ENCODE measurements around the gene LSM8. TPM values are rescaled to one million over a fixed set of nuclear protein-coding genes. Genes with fewer than 3 reads are reported as not detected.

LSM8 gene
- total and polyA plus RNA-seq, 4 donors: 22.9 to 70.8 (median 32.7) TPM

Other genes with a start within 250 kb of the LSM8 start
- gene ANKRD7, start 40.5 kb downstream of the LSM8 start, total RNA-seq: 1 to 10 TPM in 1 of 2 donors, under 1 TPM in 1; 0.55 to 1.6 TPM
- under 1 TPM in 1 of 2 donors, not detected in 1; 0.03 TPM for gene ANKRD7, start 40.5 kb downstream of the LSM8 start, polyA plus RNA-seq